HepG2 (cell line): Measurements from ENCODE around the gene BRIP1. TPM values are rescaled to one million over a fixed set of nuclear protein-coding genes. Genes with fewer than 3 reads are reported as not detected.
A peak's percentile ranks its signal among the peaks of the same experiment; 100 is the strongest.

Experiments
- ATAC-seq: fragments of 200-7000 bp; cut with Tn5 transposase; 3 replicates; pipeline ENCODE4 v1.9.1; 2020; ENCODE audit warnings: mild to moderate bottlenecking, moderate library complexity
- BruUV-seq: library from RNA; stranded (reverse); fragments of 400-500 nt; replicated peaks from 2 replicates; lab custom pipeline; 2021; lab: Mats Ljungman, UMichigan
- CTCF ChIA-PET: fragments of 300-600 bp; formaldehyde crosslinking; extraction: SDS; loops from one replicate; lab custom pipeline; 2021; ENCODE audit warnings: low total read pairs, inconsistent platforms, low intra/inter-chr PET ratio; lab: Yijun Ruan, JAX
- POLR2A ChIA-PET: fragments of 350-600 bp; sonication (Branson Sonifier 250); formaldehyde crosslinking; loops from one replicate; lab custom pipeline; 2020; ENCODE audit warnings: antibody characterized with exemption, inconsistent platforms; lab: Yijun Ruan, JAX
- DNase-seq: peaks from one replicate; pipeline ENCODE4 v3.0.0-alpha.2; 2015; ENCODE audit warnings: low spot score
- FAIRE-seq: peaks from 3 replicates; lab custom pipeline; 2011; peaks lifted over from hg19 to GRCh38; lab: Jason Lieb, UNC
- H2AFZ ChIP-seq: one replicate; pipeline ENCODE4 v1.6.1; 2011; ENCODE audit warnings: low read length, inconsistent platforms
- H3K27ac ChIP-seq: fragments of 300-600 bp; 3 replicates; pipeline ENCODE4 v1.8.0; 2011; ENCODE audit warnings: mixed run types, mild to moderate bottlenecking, mixed read lengths, low read length, inconsistent platforms; ENCODE audit not compliant: insufficient read depth; ENCODE audit errors: extremely low read length
- H3K27me3 ChIP-seq, 2 experiments: fragments of 200-600 bp in 1 of 2; 2 replicates in 1 of 2; 3 replicates in 1 of 2; pipeline versions ENCODE4 v1.6.0 to v1.8.0; 2011; ENCODE audit warnings: low read length in 2 of 2, mild to moderate bottlenecking in 2 of 2, moderate library complexity in 2 of 2, inconsistent platforms in 1 of 2; ENCODE audit not compliant: insufficient read depth in 2 of 2, control insufficient read depth in 1 of 2
- H3K36me3 ChIP-seq, 2 experiments: fragments of 200-600 bp in 1 of 2; replicated peaks in 1 of 2; 2 replicates in 1 of 2; 3 replicates in 1 of 2; pipeline versions ENCODE4 v1.5.1 to v1.8.0; 2011; ENCODE audit warnings: low read length in 2 of 2, inconsistent platforms in 1 of 2; ENCODE audit not compliant: insufficient read depth in 2 of 2, control insufficient read depth in 1 of 2
- H3K4me1 ChIP-seq: 2 replicates; pipeline ENCODE4 v1.5.1; 2012; ENCODE audit warnings: low read length, inconsistent platforms; ENCODE audit not compliant: insufficient read depth
- H3K4me2 ChIP-seq: 2 replicates; pipeline ENCODE4 v1.6.0; 2011; ENCODE audit warnings: low read depth, low read length, inconsistent platforms
- H3K4me3 ChIP-seq, 3 experiments: fragments of 200-600 bp in 1 of 3; sonication (generic), shearing (Covaris generic) in 1 of 3; replicated peaks in 1 of 3; 2 replicates each; pipeline ENCODE4 v1.5.1; 2011 to 2016; ENCODE audit warnings: low read length in 3 of 3, inconsistent platforms in 2 of 3, low read depth in 2 of 3, mild to moderate bottlenecking in 2 of 3, control low read depth in 1 of 3, mixed read lengths in 1 of 3; ENCODE audit not compliant: insufficient read depth in 1 of 3
- H3K79me2 ChIP-seq: one replicate; pipeline ENCODE4 v1.6.1; 2011; ENCODE audit warnings: low read length, inconsistent platforms; ENCODE audit not compliant: insufficient read depth
- H3K9ac ChIP-seq: 2 replicates; pipeline ENCODE4 v1.6.0; 2011; ENCODE audit warnings: mild to moderate bottlenecking, low read depth, low read length, inconsistent platforms; ENCODE audit not compliant: insufficient read depth
- H3K9me3 ChIP-seq: 2 replicates; pipeline ENCODE4 v1.5.1; 2012; ENCODE audit warnings: mild to moderate bottlenecking, low read length
- H4K20me1 ChIP-seq: 2 replicates; pipeline ENCODE4 v1.6.0; 2011; ENCODE audit warnings: inconsistent platforms, mild to moderate bottlenecking, low read length, moderate library complexity; ENCODE audit not compliant: insufficient read depth
- CENPT ChIP-seq: sonication (generic); formaldehyde crosslinking; IDR thresholded peaks from 2 replicates; pipeline ENCODE4 v1.8.0; 2022; ENCODE audit warnings: low read depth, mild to moderate bottlenecking, moderate library complexity, missing genetic modification reagents
- MED8 ChIP-seq: sonication (generic); formaldehyde crosslinking; IDR thresholded peaks from 2 replicates; pipeline ENCODE4 v1.8.1; 2023; ENCODE audit warnings: mild to moderate bottlenecking, missing genetic modification reagents; ENCODE audit not compliant: insufficient replicate concordance
- NFKB2 ChIP-seq: sonication (generic); formaldehyde crosslinking; IDR thresholded peaks from 2 replicates; pipeline ENCODE4 v1.4.0; 2020; ENCODE audit warnings: missing genetic modification reagents, borderline replicate concordance
- NR1H2 ChIP-seq: sonication (generic); formaldehyde crosslinking; IDR thresholded peaks from 2 replicates; pipeline ENCODE4 v1.8.1; 2022; ENCODE audit warnings: low read depth, missing genetic modification reagents, borderline replicate concordance
- ZNF101 ChIP-seq: sonication (generic); formaldehyde crosslinking; IDR thresholded peaks from 2 replicates; pipeline ENCODE4 v1.4.0; 2020; ENCODE audit warnings: mild to moderate bottlenecking, low read depth, missing genetic modification reagents, borderline replicate concordance
- ZNF354B ChIP-seq: sonication (generic); formaldehyde crosslinking; IDR thresholded peaks from 2 replicates; pipeline ENCODE4 v1.8.0; 2022; ENCODE audit warnings: mild to moderate bottlenecking, missing genetic modification reagents
- WGBS: methylation state at CpG from one replicate; pipeline ENCODE4 v1.1.6; 2017; ENCODE audit warnings: low lambda C conversion rate; 5-methylcytosine and 5-hydroxymethylcytosine counted together
- in situ Hi-C: cut with HindIII; loops from 2 replicates; pipeline ENCODE4 v1.10.0; 2017; ENCODE audit warnings: low pct_unique_long_range_greater_than_20kb; ENCODE audit not compliant: extremely low pct_ligation_motif_present
- intact Hi-C: fragments of 100-400 bp; cut with micrococcal nuclease; formaldehyde crosslinking; loops from one replicate; pipeline ENCODE4 v1.10.0; 2022; ENCODE audit not compliant: unreplicated experiment
- polyA plus RNA-seq, 8 experiments: library from polyadenylated mRNA; depleted of rRNA in 3 of 8; stranded (reverse) in 7 of 8; unstranded in 1 of 8; fragments of >200 nt; fragmentation: Illumina TruSeq in 4 of 8; extraction: Trizol in 4 of 8; gene quantifications; 2 replicates each; pipeline versions ENCODE4 v1.2.1 to v1.2.3, GENCODE V29; 2011 to 2016; ENCODE audit warnings: low read depth in 4 of 8, missing spikeins in 1 of 8, mixed read lengths in 1 of 8; ENCODE audit not compliant: insufficient read depth in 1 of 8
- total RNA-seq, 5 experiments: library from RNA; depleted of rRNA; stranded (reverse); fragments of >200 nt; fragmentation: Illumina TruSeq; extraction: Trizol; gene quantifications; 2 replicates each; pipeline ENCODE4 v1.2.3, GENCODE V29; 2016; ENCODE audit warnings: low read depth in 1 of 5
- TF ChIP-seq, protein P1 (sequence below): sonication (generic); formaldehyde crosslinking; IDR thresholded peaks from 2 replicates; pipeline ENCODE4 v1.4.0; 2020; ENCODE audit warnings: mild to moderate bottlenecking, missing genetic modification reagents
- TF ChIP-seq, protein P2 (sequence below): sonication (generic); formaldehyde crosslinking; conservative IDR thresholded peaks from 2 replicates; pipeline ENCODE4 v1.8.0; 2022; ENCODE audit warnings: missing genetic modification reagents
- TF ChIP-seq, protein P3 (sequence below): sonication (generic); formaldehyde crosslinking; IDR thresholded peaks from 2 replicates; pipeline ENCODE4 v1.4.0; 2020; ENCODE audit warnings: missing genetic modification reagents

The BRIP1 gene
- total and polyA plus RNA-seq, 2 of the 13 experiments (the other 11 are each of a cell fraction or from before 2014, with no cell fraction given): 3.8 to 27.7 TPM

DNA sequence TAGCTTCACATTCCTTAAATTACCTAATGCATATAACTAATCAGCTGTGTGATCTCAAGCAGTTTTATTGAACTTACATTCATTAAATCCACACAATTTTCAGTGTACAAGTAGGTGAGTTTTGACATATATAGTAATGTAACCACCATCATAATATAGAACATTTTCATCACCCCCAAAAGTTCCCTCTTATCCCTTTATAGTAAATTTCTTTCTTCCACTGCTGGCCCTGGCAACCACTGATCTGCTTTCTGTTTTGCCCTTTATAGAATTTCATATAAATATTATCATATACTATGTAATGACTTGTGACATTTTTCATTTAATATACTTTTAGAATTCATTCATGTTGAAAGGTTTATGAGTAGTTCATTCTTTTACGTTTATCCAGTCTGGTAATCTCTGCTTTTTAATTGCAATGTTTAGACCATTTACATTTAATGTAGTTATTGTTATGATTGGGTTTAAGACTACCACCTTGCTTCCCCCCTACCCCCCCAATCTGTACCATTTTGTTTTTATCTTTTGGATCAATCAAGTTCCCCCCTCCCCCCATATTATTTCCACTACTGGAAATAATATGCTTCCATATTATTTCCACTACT lies 147.0 kb downstream of the BRIP1 start:
- no peak for ATAC-seq
- H3K4me2 ChIP-seq: no peak overlapping the region
- in situ Hi-C loops: no loop called here
- no peak for FAIRE-seq
- no peak for DNase-seq
- no peak overlapping the region for H3K9ac ChIP-seq
- no peaks in the 10 kb centered on the region for H3K4me1 ChIP-seq
- POLR2A ChIA-PET: no interaction called here
- no peak overlapping the region for H3K4me3 ChIP-seq
- no peaks in the 10 kb centered on the region for H4K20me1 ChIP-seq
- H3K79me2 ChIP-seq: no peaks in the 10 kb centered on the region
- intact Hi-C loops: no loop called here
- CTCF ChIA-PET: no interaction called here
- no peaks in the 10 kb centered on the region for H3K27me3 ChIP-seq
- no peak overlapping the region for H2AFZ ChIP-seq
- H3K9me3 ChIP-seq: peaks cover 8% of the 10 kb centered on the region; the same call in 1 of the 2 replicates
- 100% methylated on average over 1 of the region's 1 CpG for WGBS
- no peak overlapping the region for H3K27ac ChIP-seq
- BruUV-seq: no TSS peak
- TF ChIP-seq, protein P1, sequence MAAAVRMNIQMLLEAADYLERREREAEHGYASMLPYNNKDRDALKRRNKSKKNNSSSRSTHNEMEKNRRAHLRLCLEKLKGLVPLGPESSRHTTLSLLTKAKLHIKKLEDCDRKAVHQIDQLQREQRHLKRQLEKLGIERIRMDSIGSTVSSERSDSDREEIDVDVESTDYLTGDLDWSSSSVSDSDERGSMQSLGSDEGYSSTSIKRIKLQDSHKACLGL (CRISPR knock-in tag): no peak
- TF ChIP-seq ZNF101 (CRISPR knock-in tag): no peak
- TF ChIP-seq ZNF354B (CRISPR knock-in tag): peak; percentile 61; the same call in 1 of the 2 replicates
- peaks cover under 1 to 6% of the 10 kb centered on the region in 2 experiments; a peak in 1 of 5 replicates for H3K36me3 ChIP-seq

DNA sequence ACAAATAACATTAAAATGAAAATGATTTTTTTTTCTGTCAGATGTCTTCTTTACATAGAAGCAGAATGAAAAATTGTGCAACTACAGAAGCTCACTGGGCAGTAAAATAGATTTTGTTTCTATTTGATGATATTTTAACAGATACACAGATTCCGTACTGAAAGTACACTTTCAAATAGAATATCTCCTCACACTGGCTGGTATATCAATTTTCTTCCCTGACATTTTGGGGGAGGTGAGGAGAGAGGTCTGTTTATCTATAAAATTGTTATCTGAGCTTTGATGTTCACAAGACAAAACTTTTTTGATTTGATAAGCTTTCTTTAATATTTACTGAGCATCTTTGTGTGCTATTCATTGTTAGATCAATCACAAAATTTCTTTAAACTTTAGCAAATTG lies 148.0 kb downstream of the BRIP1 start:
- Histone ChIP-seq H3K27ac (no peak overlapping the region), H3K9me3 (peaks cover 8% of the 10 kb centered on the region; the same call in 1 of the 2 replicates), H4K20me1 (no peaks in the 10 kb centered on the region), H3K4me3 (no peak overlapping the region), H3K4me1 (no peaks in the 10 kb centered on the region), H3K27me3 (no peaks in the 10 kb centered on the region), H3K36me3 (peaks cover 1 to 6% of the 10 kb centered on the region in 2 experiments; a peak in 1 of 5 replicates), H3K79me2 (no peaks in the 10 kb centered on the region), H2AFZ (no peak overlapping the region), H3K4me2 (no peak overlapping the region), H3K9ac (no peak overlapping the region)
- FAIRE-seq (no peak), DNase-seq (no peak), ATAC-seq (no peak)
- intact Hi-C loops (no loop called here), in situ Hi-C loops (no loop called here)
- no TSS peak for BruUV-seq
- 98% methylated on average over 1 of the region's 1 CpG for WGBS
- CTCF ChIA-PET: no interaction called here
- POLR2A ChIA-PET: no interaction called here
- TF ChIP-seq NFKB2 (CRISPR knock-in tag) (no peak), MED8 (no peak), NR1H2 (CRISPR knock-in tag) (no peak), CENPT (CRISPR knock-in tag) (no peak)
- TF ChIP-seq, protein P2, sequence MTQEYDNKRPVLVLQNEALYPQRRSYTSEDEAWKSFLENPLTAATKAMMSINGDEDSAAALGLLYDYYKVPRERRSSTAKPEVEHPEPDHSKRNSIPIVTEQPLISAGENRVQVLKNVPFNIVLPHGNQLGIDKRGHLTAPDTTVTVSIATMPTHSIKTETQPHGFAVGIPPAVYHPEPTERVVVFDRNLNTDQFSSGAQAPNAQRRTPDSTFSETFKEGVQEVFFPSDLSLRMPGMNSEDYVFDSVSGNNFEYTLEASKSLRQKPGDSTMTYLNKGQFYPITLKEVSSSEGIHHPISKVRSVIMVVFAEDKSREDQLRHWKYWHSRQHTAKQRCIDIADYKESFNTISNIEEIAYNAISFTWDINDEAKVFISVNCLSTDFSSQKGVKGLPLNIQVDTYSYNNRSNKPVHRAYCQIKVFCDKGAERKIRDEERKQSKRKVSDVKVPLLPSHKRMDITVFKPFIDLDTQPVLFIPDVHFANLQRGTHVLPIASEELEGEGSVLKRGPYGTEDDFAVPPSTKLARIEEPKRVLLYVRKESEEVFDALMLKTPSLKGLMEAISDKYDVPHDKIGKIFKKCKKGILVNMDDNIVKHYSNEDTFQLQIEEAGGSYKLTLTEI (CRISPR knock-in tag): no peak
- TF ChIP-seq, protein P3, sequence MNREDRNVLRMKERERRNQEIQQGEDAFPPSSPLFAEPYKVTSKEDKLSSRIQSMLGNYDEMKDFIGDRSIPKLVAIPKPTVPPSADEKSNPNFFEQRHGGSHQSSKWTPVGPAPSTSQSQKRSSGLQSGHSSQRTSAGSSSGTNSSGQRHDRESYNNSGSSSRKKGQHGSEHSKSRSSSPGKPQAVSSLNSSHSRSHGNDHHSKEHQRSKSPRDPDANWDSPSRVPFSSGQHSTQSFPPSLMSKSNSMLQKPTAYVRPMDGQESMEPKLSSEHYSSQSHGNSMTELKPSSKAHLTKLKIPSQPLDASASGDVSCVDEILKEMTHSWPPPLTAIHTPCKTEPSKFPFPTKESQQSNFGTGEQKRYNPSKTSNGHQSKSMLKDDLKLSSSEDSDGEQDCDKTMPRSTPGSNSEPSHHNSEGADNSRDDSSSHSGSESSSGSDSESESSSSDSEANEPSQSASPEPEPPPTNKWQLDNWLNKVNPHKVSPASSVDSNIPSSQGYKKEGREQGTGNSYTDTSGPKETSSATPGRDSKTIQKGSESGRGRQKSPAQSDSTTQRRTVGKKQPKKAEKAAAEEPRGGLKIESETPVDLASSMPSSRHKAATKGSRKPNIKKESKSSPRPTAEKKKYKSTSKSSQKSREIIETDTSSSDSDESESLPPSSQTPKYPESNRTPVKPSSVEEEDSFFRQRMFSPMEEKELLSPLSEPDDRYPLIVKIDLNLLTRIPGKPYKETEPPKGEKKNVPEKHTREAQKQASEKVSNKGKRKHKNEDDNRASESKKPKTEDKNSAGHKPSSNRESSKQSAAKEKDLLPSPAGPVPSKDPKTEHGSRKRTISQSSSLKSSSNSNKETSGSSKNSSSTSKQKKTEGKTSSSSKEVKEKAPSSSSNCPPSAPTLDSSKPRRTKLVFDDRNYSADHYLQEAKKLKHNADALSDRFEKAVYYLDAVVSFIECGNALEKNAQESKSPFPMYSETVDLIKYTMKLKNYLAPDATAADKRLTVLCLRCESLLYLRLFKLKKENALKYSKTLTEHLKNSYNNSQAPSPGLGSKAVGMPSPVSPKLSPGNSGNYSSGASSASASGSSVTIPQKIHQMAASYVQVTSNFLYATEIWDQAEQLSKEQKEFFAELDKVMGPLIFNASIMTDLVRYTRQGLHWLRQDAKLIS (CRISPR knock-in tag): no peak
